ENCODE measurements around the gene C20orf204. TPM values are rescaled to one million over a fixed set of nuclear protein-coding genes. Genes with fewer than 3 reads are reported as not detected.

Gene C20orf204
- total RNA-seq, 4 donors from 2014 or later, result 1.7 to 14.4 (median 4.1) TPM

DNA sequence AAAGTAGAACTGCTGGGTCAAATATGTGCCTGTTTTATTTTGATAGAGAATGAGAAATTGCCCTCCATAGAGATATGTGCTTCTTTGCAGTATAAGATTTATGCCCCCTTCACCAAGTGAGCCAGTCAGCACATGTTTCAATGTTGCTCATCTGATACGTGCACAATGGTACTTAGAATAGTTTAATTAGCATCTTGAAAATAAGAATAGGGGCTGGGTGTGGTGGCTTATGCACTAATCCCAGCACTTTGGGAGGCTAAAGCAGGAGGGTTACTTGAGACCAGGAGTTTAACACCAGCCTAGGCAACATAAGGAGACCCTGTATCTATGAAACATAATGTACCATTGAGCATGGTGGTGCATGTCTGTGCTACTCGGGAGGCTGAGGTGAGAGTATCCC is 20.3 kb upstream of the C20orf204 start:
- WGBS, 2 donors, result 81 to 87% methylated on average over 2 of the region's 2 CpGs
- peaks cover 0 to 90% (median 38%) of the 10 kb centered on the region in 3 donors for H3K36me3 ChIP-seq
- TF ChIP-seq POLR2A (IDR thresholded peaks at IDR 0.05) (no peak), EP300 (IDR thresholded peaks at IDR 0.05) (no peak)
- TF ChIP-seq, protein P1, sequence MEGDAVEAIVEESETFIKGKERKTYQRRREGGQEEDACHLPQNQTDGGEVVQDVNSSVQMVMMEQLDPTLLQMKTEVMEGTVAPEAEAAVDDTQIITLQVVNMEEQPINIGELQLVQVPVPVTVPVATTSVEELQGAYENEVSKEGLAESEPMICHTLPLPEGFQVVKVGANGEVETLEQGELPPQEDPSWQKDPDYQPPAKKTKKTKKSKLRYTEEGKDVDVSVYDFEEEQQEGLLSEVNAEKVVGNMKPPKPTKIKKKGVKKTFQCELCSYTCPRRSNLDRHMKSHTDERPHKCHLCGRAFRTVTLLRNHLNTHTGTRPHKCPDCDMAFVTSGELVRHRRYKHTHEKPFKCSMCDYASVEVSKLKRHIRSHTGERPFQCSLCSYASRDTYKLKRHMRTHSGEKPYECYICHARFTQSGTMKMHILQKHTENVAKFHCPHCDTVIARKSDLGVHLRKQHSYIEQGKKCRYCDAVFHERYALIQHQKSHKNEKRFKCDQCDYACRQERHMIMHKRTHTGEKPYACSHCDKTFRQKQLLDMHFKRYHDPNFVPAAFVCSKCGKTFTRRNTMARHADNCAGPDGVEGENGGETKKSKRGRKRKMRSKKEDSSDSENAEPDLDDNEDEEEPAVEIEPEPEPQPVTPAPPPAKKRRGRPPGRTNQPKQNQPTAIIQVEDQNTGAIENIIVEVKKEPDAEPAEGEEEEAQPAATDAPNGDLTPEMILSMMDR (IDR thresholded peaks at IDR 0.05), result no peak
- no peaks in the 10 kb centered on the region for H3K9me3 ChIP-seq
- no peak for DNase-seq (ENCODE audit: low spot score in 2 of 2)
- no peak overlapping the region for H3K27ac ChIP-seq
- no peaks in the 10 kb centered on the region for H3K4me1 ChIP-seq
- no peaks in the 10 kb centered on the region for H3K27me3 ChIP-seq
- no peak overlapping the region for H3K4me3 ChIP-seq

DNA sequence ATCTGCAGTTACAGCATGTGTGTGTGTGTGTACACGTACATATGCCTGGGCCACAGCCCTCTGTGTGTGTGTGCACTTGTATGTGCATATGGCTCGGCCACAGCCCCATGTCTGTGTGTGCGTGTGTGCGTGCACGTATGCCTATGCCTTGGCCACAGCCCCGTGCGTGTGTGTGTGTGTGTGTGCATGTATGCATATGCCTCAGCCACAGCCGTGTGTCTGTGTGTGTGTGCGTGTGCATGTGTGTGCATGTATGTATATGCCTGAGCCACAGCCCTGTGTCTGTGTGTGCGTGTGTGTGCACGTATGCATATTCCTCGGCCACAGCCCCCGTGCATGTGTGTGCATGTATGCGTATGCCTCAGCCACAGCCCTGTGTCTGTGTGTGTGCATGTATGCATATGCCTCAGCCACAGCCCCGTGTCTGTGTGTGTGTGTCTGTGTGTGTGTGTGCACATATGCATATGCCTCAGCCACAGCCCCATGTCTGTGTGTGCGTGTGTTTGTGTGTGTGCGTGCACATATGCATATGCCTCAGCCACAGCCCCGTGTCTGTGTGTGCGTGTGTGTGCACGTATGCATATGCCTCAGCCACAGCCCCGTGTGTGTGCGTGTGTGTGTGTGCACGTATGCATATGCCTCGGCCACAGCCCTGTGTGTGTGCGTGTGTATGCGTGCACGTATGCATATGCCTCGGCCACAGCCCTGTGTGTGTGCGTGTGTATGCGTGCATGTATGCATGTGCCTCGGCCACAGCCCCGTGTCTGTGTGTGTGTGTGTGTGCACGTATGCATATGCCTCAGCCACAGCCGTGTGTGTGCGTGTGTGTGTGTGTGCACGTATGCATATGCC is 14.6 kb upstream of the C20orf204 start:
- H3K4me1 ChIP-seq, result no peaks in the 10 kb centered on the region
- WGBS, 2 donors, result 89 to 91% methylated on average over 29 to 36 of the region's 36 CpGs
- no peaks in the 10 kb centered on the region for H3K9me3 ChIP-seq
- H3K27me3 ChIP-seq, result no peaks in the 10 kb centered on the region
- no peak for DNase-seq (ENCODE audit: low spot score in 2 of 2)
- peaks cover 0 to 100% (median 54%) of the 10 kb centered on the region in 3 donors for H3K36me3 ChIP-seq
- no peak overlapping the region for H3K27ac ChIP-seq
- TF ChIP-seq, protein P1 (IDR thresholded peaks at IDR 0.05), result no peak
- TF ChIP-seq POLR2A (IDR thresholded peaks at IDR 0.05) (no peak), EP300 (IDR thresholded peaks at IDR 0.05) (no peak)
- no peak overlapping the region for H3K4me3 ChIP-seq

DNA sequence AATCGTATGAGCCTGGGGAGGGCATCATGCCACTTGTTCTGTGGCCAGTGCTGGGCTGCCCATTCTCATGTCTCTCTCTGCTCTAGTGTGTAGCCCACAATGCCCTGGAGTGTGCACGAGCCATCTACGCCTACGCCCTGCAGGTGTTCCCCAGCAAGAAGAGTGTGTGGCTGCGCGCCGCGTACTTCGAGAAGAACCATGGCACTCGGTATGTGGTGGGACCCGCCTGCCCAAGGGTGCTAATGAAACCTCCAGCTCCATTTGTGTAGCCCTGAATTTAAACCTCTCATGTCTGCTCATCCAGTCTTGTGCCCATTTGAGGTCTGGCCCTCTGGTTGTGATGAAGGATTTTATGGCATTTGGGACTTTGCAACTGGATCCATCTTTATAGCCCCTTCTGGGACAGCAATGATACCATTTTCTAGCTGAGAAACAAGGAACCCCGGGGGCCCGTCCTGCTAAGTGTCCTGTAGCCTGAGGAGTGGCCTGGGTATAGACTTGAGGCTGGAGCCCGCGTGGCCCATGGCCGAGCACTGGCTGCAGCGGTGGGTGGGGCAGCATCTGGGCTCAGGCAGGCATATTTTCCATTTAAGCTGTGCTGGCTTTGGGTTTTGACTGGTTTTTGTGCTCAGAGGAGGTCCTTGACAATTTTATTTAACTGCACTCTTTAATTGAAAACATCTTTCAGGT is 13.2 kb upstream of the C20orf204 start:
- DNase-seq (ENCODE audit: low spot score in 2 of 2), result no peak
- Histone ChIP-seq H3K4me3 (no peak overlapping the region), H3K36me3 (peaks cover 3 to 100% (median 59%) of the 10 kb centered on the region in 3 donors), H3K4me1 (no peaks in the 10 kb centered on the region), H3K27ac (no peak overlapping the region), H3K27me3 (no peaks in the 10 kb centered on the region), H3K9me3 (no peaks in the 10 kb centered on the region)
- TF ChIP-seq EP300 (IDR thresholded peaks at IDR 0.05), result no peak
- TF ChIP-seq, protein P1 (IDR thresholded peaks at IDR 0.05), result no peak
- TF ChIP-seq POLR2A (IDR thresholded peaks at IDR 0.05), result no peak
- WGBS, 2 donors, result 92 to 96% methylated on average over 17 of the region's 17 CpGs

- Histone ChIP-seq H3K4me3 (no peak overlapping the region), H3K27me3 (no peaks in the 10 kb centered on the region), H3K27ac (no peak overlapping the region), H3K9me3 (no peaks in the 10 kb centered on the region), H3K4me1 (no peaks in the 10 kb centered on the region), H3K36me3 (peaks cover 3 to 100% (median 65%) of the 10 kb centered on the region in 3 donors)
- TF ChIP-seq EP300 (IDR thresholded peaks at IDR 0.05) (no peak), POLR2A (IDR thresholded peaks at IDR 0.05) (no peak)
- TF ChIP-seq, protein P1 (IDR thresholded peaks at IDR 0.05), result no peak
- no peak for DNase-seq (ENCODE audit: low spot score in 2 of 2)
- WGBS, 2 donors, result 69 to 72% methylated on average over 12 to 15 of the region's 15 CpGs
Observed at GRCh38 chr20:64023361-64024140, 12.4 kb upstream of the C20orf204 start.

All from tibial nerve (tissue), 4 donors.